HepG2 (cell line): Measurements from ENCODE around the gene JAK1. TPM values are rescaled to one million over a fixed set of nuclear protein-coding genes. Genes with fewer than 3 reads are reported as not detected.

Experiments
- CENPX ChIP-seq: sonication (generic); formaldehyde crosslinking; IDR thresholded peaks from 2 replicates; pipeline ENCODE4 v1.9.0; 2021; ENCODE audit warnings: mild to moderate bottlenecking, missing genetic modification reagents, moderate library complexity
- GATA4 ChIP-seq: sonication (generic); IDR thresholded peaks from 2 replicates; pipeline ENCODE4 v1.6.1; 2016; ENCODE audit warnings: antibody characterized with exemption, low read depth, borderline replicate concordance
- GTF3A ChIP-seq: sonication (generic); formaldehyde crosslinking; conservative IDR thresholded peaks from 2 replicates; pipeline ENCODE4 v1.4.0; 2020; ENCODE audit warnings: mild to moderate bottlenecking, missing genetic modification reagents
- NFE2L2 ChIP-seq: fragments of 150-350 bp; IDR thresholded peaks from 2 replicates; pipeline ENCODE4 v1.6.1; 2014; ENCODE audit warnings: low read length
- NFIB ChIP-seq: sonication (generic); formaldehyde crosslinking; IDR thresholded peaks from 2 replicates; pipeline ENCODE4 v1.9.0; 2021; ENCODE audit warnings: missing genetic modification reagents, mild to moderate bottlenecking, borderline replicate concordance
- PHF20 ChIP-seq: sonication (generic); formaldehyde crosslinking; IDR thresholded peaks from 2 replicates; pipeline ENCODE4 v1.5.0; 2020; ENCODE audit warnings: mild to moderate bottlenecking, missing genetic modification reagents
- POLR2AphosphoS2 ChIP-seq: IDR thresholded peaks from 2 replicates; pipeline ENCODE4 v1.6.1; 2011; ENCODE audit warnings: low read depth, low read length, improper control_type of control experiment
- RFX1 ChIP-seq: fragments of 450-650 bp; IDR thresholded peaks from 2 replicates; pipeline ENCODE4 v1.6.1; 2017
- TEAD3 ChIP-seq: optimal IDR thresholded peaks from 2 replicates; pipeline ENCODE3; 2016; ENCODE audit warnings: borderline replicate concordance
- YY1 ChIP-seq: IDR thresholded peaks from 2 replicates; pipeline ENCODE4 v1.6.1; 2011; ENCODE audit warnings: low read length, low read depth, moderate library complexity, mild to moderate bottlenecking; ENCODE audit not compliant: insufficient read depth, insufficient replicate concordance
- ZKSCAN1 ChIP-seq: fragments of 150-350 bp; IDR thresholded peaks from 2 replicates; pipeline ENCODE4 v1.6.1; 2014; ENCODE audit warnings: low read length
- ZNF12 ChIP-seq: sonication (generic); formaldehyde crosslinking; IDR thresholded peaks from 2 replicates; pipeline ENCODE4 v1.5.0; 2020; ENCODE audit warnings: missing genetic modification reagents
- ZNF274 ChIP-seq: sonication (generic); formaldehyde crosslinking; IDR thresholded peaks from 2 replicates; pipeline ENCODE4 v1.5.1; 2020; ENCODE audit warnings: mild to moderate bottlenecking, missing genetic modification reagents
- ZNF775 ChIP-seq: sonication (generic); formaldehyde crosslinking; IDR thresholded peaks from 2 replicates; pipeline ENCODE4 v1.4.0; 2020; ENCODE audit warnings: missing genetic modification reagents, mild to moderate bottlenecking, moderate library complexity, borderline replicate concordance
- ZNF792 ChIP-seq: IDR thresholded peaks from 2 replicates; pipeline ENCODE4 v1.6.1; 2016
- polyA plus RNA-seq, 8 experiments: library from polyadenylated mRNA; depleted of rRNA in 3 of 8; stranded (reverse) in 7 of 8; unstranded in 1 of 8; fragments of >200 nt; fragmentation: Illumina TruSeq in 4 of 8; extraction: Trizol in 4 of 8; gene quantifications; 2 replicates each; pipeline versions ENCODE4 v1.2.1 to v1.2.3, GENCODE V29; 2011 to 2016; ENCODE audit warnings: low read depth in 4 of 8, missing spikeins in 1 of 8, mixed read lengths in 1 of 8; ENCODE audit not compliant: insufficient read depth in 1 of 8
- total RNA-seq, 5 experiments: library from RNA; depleted of rRNA; stranded (reverse); fragments of >200 nt; fragmentation: Illumina TruSeq; extraction: Trizol; gene quantifications; 2 replicates each; pipeline ENCODE4 v1.2.3, GENCODE V29; 2016; ENCODE audit warnings: low read depth in 1 of 5
- TF ChIP-seq, protein P1 (sequence below): IDR thresholded peaks from 2 replicates; pipeline ENCODE4 v1.6.1; 2016; ENCODE audit warnings: low read depth
- TF ChIP-seq, protein P2 (sequence below): IDR thresholded peaks from 2 replicates; pipeline ENCODE4 v1.4.0; 2020; ENCODE audit warnings: mild to moderate bottlenecking, missing genetic modification reagents
- TF ChIP-seq, protein P3 (sequence below): sonication (generic); formaldehyde crosslinking; IDR thresholded peaks from 2 replicates; pipeline ENCODE4 v1.8.0; 2022; ENCODE audit warnings: mild to moderate bottlenecking, missing genetic modification reagents, moderate library complexity
- TF ChIP-seq, protein P4 (sequence below): sonication (generic); formaldehyde crosslinking; conservative IDR thresholded peaks from 2 replicates; pipeline ENCODE4 v1.8.0; 2022; ENCODE audit warnings: mild to moderate bottlenecking, moderate library complexity, missing genetic modification reagents
- TF ChIP-seq, protein P5 (sequence below): sonication (generic); formaldehyde crosslinking; IDR thresholded peaks from 2 replicates; pipeline ENCODE4 v1.5.1; 2020; ENCODE audit warnings: missing genetic modification reagents, mild to moderate bottlenecking, borderline replicate concordance

JAK1 gene
- total and polyA plus RNA-seq, 2 of the 13 experiments (the other 11 are each of a cell fraction or from before 2014, with no cell fraction given) = 23.9 to 42.4 TPM

DNA sequence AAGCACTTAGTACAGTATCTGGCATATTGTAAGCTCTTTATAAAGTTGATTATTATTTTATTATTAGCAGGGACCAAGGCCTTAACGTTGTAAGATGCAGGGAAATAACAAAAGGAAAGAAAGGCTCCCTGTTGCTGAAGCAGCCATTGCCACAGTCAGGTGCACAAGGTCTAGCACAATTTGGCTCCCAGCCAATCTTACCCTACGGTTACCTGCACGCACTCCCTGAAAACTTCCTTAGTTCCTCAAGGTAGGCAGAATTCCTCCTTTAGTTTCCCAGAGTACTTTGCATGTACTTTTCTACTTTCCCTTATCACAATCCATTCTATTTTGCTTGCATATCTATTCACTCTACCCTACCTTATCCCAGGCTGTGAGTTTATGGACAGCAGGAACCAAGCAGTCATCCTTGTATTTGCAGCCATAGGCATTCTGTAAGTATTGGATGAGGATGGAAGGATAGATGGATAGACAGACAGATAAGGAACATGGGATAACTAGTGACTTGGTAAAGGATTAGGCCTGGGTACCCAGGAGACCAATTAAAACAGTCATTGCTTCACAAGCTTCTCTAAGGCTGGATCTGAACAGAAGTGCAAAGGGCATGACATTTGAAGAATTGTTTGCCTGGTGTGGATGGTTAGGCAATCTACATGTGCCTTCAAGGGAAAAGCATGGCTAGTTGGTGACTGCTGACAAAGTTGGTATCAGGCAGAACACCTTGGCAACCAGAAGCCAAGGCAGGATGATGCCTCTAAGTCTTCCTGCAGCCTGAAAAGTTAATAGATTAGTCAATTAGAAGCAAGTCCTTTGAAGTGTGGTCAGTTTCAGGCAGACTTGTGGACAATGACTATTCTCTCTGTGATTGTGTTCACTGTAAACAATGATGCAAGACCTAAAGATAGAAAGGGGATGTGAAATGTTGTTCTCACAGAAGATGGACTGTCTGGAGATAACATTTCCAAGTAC is 20.8 kb upstream of the JAK1 start (continued):
- TF ChIP-seq YY1 (no peak), ZNF274 (CRISPR knock-in tag) (no peak), RFX1 (peak; percentile 57; the same call in 1 of the 2 replicates), GTF3A (no peak), POLR2AphosphoS2 (no peak), CENPX (no peak), NFE2L2 (no peak), NFIB (CRISPR knock-in tag) (no peak), GATA4 (peak; percentile 76; the same call in 1 of the 2 replicates), ZNF792 (peak; percentile 61; the same call in 1 of the 2 replicates), PHF20 (CRISPR knock-in tag) (no peak), TEAD3 (peak; percentile 68), ZKSCAN1 (no peak; the same call in 1 of the 2 replicates), ZNF775 (CRISPR knock-in tag) (no peak), ZNF12 (CRISPR knock-in tag) (0 out of 2 replicates have a peak, but pooled peaks have one; percentile 45)
- TF ChIP-seq, protein P1, sequence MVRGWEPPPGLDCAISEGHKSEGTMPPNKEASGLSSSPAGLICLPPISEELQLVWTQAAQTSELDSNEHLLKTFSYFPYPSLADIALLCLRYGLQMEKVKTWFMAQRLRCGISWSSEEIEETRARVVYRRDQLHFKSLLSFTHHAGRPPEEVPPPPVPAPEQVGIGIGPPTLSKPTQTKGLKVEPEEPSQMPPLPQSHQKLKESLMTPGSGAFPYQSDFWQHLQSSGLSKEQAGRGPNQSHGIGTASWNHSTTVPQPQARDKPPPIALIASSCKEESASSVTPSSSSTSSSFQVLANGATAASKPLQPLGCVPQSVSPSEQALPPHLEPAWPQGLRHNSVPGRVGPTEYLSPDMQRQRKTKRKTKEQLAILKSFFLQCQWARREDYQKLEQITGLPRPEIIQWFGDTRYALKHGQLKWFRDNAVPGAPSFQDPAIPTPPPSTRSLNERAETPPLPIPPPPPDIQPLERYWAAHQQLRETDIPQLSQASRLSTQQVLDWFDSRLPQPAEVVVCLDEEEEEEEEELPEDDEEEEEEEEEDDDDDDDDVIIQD (CRISPR knock-in tag) = peak; percentile 59; the same call in 1 of the 2 replicates
- TF ChIP-seq, protein P2, sequence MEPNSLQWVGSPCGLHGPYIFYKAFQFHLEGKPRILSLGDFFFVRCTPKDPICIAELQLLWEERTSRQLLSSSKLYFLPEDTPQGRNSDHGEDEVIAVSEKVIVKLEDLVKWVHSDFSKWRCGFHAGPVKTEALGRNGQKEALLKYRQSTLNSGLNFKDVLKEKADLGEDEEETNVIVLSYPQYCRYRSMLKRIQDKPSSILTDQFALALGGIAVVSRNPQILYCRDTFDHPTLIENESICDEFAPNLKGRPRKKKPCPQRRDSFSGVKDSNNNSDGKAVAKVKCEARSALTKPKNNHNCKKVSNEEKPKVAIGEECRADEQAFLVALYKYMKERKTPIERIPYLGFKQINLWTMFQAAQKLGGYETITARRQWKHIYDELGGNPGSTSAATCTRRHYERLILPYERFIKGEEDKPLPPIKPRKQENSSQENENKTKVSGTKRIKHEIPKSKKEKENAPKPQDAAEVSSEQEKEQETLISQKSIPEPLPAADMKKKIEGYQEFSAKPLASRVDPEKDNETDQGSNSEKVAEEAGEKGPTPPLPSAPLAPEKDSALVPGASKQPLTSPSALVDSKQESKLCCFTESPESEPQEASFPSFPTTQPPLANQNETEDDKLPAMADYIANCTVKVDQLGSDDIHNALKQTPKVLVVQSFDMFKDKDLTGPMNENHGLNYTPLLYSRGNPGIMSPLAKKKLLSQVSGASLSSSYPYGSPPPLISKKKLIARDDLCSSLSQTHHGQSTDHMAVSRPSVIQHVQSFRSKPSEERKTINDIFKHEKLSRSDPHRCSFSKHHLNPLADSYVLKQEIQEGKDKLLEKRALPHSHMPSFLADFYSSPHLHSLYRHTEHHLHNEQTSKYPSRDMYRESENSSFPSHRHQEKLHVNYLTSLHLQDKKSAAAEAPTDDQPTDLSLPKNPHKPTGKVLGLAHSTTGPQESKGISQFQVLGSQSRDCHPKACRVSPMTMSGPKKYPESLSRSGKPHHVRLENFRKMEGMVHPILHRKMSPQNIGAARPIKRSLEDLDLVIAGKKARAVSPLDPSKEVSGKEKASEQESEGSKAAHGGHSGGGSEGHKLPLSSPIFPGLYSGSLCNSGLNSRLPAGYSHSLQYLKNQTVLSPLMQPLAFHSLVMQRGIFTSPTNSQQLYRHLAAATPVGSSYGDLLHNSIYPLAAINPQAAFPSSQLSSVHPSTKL (CRISPR knock-in tag) = peak; percentile 97
- TF ChIP-seq, protein P3, sequence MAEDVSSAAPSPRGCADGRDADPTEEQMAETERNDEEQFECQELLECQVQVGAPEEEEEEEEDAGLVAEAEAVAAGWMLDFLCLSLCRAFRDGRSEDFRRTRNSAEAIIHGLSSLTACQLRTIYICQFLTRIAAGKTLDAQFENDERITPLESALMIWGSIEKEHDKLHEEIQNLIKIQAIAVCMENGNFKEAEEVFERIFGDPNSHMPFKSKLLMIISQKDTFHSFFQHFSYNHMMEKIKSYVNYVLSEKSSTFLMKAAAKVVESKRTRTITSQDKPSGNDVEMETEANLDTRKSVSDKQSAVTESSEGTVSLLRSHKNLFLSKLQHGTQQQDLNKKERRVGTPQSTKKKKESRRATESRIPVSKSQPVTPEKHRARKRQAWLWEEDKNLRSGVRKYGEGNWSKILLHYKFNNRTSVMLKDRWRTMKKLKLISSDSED (CRISPR knock-in tag) = no peak
- TF ChIP-seq, protein P4, sequence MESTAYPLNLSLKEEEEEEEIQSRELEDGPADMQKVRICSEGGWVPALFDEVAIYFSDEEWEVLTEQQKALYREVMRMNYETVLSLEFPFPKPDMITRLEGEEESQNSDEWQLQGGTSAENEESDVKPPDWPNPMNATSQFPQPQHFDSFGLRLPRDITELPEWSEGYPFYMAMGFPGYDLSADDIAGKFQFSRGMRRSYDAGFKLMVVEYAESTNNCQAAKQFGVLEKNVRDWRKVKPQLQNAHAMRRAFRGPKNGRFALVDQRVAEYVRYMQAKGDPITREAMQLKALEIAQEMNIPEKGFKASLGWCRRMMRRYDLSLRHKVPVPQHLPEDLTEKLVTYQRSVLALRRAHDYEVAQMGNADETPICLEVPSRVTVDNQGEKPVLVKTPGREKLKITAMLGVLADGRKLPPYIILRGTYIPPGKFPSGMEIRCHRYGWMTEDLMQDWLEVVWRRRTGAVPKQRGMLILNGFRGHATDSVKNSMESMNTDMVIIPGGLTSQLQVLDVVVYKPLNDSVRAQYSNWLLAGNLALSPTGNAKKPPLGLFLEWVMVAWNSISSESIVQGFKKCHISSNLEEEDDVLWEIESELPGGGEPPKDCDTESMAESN = no peak
- TF ChIP-seq, protein P5, sequence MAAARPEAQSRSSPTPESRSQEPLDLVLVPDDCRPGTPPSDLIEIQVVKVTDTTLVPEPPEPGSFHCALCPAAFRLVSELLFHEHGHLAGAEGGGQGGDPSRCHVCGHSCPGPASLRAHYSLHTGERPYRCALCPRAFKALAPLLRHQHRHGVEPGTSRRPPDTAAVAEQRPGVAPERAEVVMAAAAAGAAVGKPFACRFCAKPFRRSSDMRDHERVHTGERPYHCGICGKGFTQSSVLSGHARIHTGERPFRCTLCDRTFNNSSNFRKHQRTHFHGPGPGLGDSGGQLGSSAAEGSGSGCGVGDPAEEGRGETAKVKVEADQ = no peak; the same call in 1 of the 2 replicates
